A549 treated with ZK216348 at 1 μM for 4 hours (cell line): ENCODE data around the gene STAMBP. TPM values are rescaled to one million over a fixed set of nuclear protein-coding genes. Genes with fewer than 3 reads are reported as not detected.

Experiments
- total RNA-seq: library from RNA; stranded (reverse); fragments of 200-300 nt; extraction: Qiagen RNA extraction; gene quantifications from 5 replicates; pipeline ENCODE4 v1.2.3, GENCODE V29; 2022; ENCODE audit warnings: low read depth

Gene STAMBP
- 42.3 to 54.2 TPM (median 49.9 TPM) in 5 replicates for total RNA-seq

DNA sequence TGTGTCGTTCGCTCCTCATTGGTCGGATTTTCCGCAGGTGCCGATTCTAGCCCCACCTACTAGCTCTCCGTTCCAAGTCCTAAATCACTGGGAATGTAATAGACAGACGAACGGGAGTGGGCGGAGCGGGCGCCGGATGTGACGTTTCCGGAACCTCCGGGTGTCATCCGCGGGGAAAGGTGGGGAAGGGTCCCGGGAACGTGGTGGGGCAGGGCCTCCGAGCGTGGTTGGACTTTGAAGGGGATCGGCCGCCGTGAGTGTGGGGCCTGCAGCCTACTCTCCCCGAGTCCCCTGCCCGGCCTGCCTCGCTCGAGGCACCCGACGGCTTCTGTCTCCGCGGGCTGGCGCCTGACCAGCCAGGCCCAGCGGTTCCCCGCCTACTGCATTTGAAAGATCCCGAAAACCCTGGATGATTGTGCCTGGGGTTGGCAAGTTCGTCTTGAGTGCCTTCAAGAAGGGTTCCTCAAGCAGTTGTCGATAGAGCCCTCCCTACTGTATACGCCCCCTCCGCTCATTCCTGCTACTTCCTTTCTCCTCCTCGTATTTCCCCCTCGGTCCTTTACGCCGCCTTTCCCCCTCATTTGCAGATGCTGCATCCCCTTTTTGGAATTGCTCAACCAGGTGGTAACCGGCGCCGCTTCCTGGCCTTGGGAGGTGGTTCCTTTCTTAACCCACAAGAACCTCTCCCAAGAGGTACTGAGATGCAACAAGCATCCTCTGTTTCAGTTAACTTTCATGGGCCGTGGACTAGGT, at the start of gene STAMBP:
Gene STAMBP, plus strand, starts transcription at position 144 of the 753 bp plus-strand sequence. CDS start 1,896 bp downstream, outside the sequence.

DNA sequence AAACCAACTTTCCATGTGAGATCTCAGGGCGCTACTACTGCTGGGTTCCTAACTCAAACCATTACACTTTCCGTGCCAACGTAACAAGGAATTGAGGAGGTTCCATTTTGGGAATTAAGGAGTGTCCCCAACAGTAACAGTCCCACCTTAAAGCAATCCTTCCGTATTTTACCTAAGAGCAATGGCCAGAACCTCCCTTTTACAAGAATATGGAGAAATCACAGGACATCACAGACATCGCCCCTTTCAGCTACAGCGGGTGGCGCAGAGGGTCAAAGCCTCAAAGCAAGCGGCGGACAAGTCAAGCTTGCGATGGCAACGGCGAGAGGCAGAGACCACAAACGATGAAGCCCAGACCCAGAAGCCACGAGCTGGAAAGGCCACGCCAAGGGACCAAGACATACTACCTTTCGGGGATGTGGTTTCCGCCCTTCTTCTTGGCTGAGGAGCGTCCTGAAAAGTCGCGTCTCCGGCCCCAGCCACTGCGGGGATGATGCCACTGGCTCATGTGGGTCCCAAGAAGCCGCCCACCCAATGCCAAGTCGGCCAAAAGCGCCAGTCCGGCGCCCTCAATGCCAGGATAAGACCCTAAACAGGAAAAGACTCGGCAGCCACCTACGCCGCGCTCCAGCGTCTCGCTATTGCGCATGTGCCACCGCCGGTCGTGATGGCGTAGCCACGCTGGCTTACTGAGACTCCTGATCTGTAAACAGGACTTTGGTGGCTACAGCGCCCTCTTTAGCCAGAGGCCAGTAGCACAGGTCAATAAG, 49.1 kb upstream of the STAMBP start, which contains the start of gene DUSP11:
Gene DUSP11, minus strand, starts transcription at position 637 of the 770 bp plus-strand sequence. Its CDS starts 129 bp downstream, at position 508.

DNA sequence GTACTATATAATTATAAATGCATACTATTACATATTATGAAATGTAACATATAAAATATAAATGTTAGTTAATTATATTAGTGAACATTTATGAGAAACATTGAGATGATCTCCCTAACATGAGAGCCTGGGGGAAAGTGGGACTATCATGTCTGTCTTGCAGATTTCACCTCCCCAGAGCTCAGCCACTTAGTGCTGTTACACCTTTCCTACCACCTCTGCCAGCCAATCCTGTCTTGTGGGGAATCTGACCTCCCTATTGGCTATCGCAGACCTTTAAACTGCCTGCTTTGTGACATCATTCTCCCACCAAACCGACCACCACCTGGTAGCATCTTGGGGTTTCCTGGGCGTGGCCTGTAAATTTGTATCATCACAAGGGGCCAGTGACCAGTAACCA, 44.9 kb upstream of the STAMBP start, which contains the start of gene C2orf78:
Gene C2orf78, plus strand, starts transcription at position 301 of the 400 bp plus-strand sequence. CDS start 127 bp downstream, outside the sequence.

DNA sequence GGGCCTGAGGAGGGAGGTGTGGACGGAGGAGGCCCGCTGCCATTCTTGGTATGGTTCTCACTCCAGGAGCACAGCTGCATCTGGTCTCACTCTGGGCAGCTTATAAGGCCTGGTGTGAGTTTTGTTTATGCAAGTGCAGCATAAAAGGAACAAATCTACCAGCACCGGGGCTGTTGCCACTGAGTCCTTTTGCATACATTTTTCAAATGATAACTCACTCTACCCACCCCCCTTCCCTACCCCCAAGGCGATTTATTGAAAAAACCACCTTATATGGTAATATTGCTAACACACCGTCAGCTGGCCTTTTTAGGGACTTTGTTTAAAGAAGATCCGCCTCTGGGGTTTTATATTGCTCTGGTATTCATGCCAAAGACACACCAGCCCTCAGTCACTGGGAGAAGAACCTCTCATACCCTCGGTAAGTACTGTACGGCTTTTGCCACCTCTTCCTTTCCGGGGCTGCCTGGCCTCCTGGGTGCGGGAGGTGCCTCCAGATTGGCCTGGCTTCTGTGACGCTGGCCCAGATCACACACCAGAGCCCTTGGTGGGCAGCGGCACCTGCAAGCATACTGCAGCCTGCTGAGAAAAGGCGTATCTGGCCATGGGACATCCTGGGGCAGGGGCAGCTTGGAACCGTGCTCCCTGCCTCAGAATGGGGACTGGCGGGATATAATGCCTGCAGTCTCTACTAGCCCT, 64.0 kb downstream of the STAMBP start, which contains the start of gene ACTG2:
Gene ACTG2, plus strand, starts transcription at position 378 of the 699 bp plus-strand sequence. CDS start 8,304 bp downstream, outside the sequence.

Other genes starting within 250 kb of the STAMBP start
- gene NAT8, start 186.5 kb upstream of the STAMBP start, total RNA-seq, result not detected in 5 replicates
- gene TPRKB, start 91.6 kb upstream of the STAMBP start, total RNA-seq, result 64.9 to 139 TPM (median 70.7 TPM) in 5 replicates
- 28.7 to 38.6 TPM (median 36.5 TPM) in 5 replicates for gene DUSP11, start 48.9 kb upstream of the STAMBP start, total RNA-seq
- gene C2orf78, start 44.8 kb upstream of the STAMBP start, total RNA-seq, result not detected in 5 replicates
- 0.12 to 0.38 TPM (median 0.13 TPM) in 3 of 5 replicates, not detected in the others for gene ACTG2, start 64.0 kb downstream of the STAMBP start, total RNA-seq
- 140 to 154 TPM (median 148 TPM) in 5 replicates for gene DGUOK, start 97.9 kb downstream of the STAMBP start, total RNA-seq
- gene TET3, start 155.9 kb downstream of the STAMBP start, total RNA-seq, result 5.7 to 9.7 TPM (median 7.2 TPM) in 5 replicates